Skeletal muscle satellite cell (primary cell): ENCODE results near the gene TM7SF2.

Experiments used
- H3K27me3 ChIP-seq: 2 replicates; pipeline ENCODE4 v1.7.0; 2013; ENCODE audit warnings: low read length; ENCODE audit not compliant: control insufficient read depth, insufficient read depth
- H3K36me3 ChIP-seq: 2 replicates; pipeline ENCODE4 v1.7.0; 2013; ENCODE audit warnings: mild to moderate bottlenecking, control low read depth, low read length; ENCODE audit not compliant: insufficient read depth
- H3K4me1 ChIP-seq: 2 replicates; pipeline ENCODE4 v1.7.0; 2013; ENCODE audit warnings: low read length; ENCODE audit not compliant: control insufficient read depth, insufficient read depth
- H3K4me2 ChIP-seq: 2 replicates; pipeline ENCODE4 v1.7.0; 2013; ENCODE audit warnings: mild to moderate bottlenecking, low read length
- H3K4me3 ChIP-seq: 2 replicates; pipeline ENCODE4 v1.7.0; 2013; ENCODE audit warnings: low read length
- H3K9ac ChIP-seq: 2 replicates; pipeline ENCODE4 v1.7.0; 2013; ENCODE audit warnings: mild to moderate bottlenecking, low read depth, low read length, moderate library complexity
- H3K9me3 ChIP-seq: replicated peaks from 2 replicates; pipeline ENCODE4 v1.7.0; 2013; ENCODE audit warnings: mild to moderate bottlenecking, control low read depth, low read length

Gene TM7SF2

DNA sequence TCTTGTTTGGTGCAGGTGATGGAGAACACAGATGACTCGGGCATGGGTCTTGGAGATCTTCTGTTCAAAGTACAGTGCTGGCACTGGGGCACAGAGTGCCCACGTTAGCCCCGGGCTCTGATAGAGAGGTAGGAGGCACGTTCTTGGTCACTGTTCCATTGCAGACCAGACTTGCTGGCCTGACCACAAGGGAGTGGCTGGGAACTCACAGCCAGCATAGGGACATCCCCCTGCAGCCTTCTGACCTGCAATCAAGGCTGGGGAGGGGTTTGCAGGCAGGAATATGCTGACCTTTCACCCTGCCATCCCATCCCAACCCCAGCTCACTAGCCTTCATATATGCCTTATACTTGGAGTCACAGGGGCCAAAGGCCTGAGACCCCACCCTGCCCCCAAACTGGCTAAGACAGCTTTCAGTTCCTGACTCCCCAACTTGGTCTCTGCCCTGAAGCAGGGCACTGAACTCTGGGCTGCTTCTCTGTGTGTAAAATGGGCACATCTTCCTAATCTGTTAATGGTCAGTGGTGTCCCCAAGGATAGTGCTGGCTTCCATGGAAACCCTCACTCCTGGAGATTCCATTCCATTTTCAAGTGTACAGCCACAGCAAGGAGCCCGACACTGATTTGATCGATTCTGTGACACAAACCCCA, 15.1 kb downstream of the TM7SF2 start:
- Histone ChIP-seq H3K36me3 (peaks cover 67% of the 10 kb centered on the region), H3K4me1 (peaks cover 6% of the 10 kb centered on the region), H3K9me3 (no peaks in the 10 kb centered on the region)

DNA sequence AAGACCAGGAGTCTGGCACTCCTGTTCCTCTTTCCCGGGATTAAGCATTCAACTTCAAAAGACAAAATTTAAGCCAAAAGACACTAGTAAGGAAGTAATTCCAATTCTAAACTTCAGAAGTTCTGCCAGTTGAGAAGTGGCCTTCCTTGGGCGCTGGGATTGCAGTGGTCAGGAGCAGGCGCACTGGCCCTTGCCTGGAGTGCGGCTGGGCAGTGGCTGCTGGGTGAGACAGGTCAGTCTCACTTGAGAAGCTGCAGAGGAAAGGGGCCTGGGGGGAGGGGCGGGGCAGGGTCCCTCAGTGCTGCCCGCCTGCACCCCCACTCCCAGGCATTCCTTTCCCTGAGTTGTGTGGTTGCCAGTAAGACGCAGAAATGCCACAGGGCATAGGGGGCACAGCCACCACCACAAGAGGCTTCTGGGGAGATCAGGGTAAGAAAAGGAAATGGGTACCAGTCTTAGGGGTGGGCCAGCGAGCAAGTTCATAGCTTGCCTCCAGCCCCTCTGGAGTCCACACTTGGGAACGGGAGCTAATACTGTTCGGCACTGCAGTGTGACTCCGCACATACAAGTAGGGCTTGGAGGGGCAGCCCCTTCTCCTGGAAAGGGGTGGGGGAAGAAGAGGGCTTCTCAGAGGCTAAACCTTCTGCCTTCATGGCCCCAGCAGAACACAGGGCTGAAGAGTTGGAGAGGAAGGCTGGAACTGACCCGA, 16.0 kb downstream of the TM7SF2 start:
- Histone ChIP-seq H3K9me3 (no peaks in the 10 kb centered on the region), H3K36me3 (peaks cover 76% of the 10 kb centered on the region), H3K4me1 (peaks cover 7% of the 10 kb centered on the region), H3K9ac (no peak overlapping the region), H3K4me2 (no peak overlapping the region), H3K27me3 (no peaks in the 10 kb centered on the region), H3K4me3 (no peak overlapping the region)

More for the DNA sequence above, 15.1 kb downstream of the TM7SF2 start:
- no peaks in the 10 kb centered on the region for H3K27me3 ChIP-seq
- no peak overlapping the region for H3K4me2 ChIP-seq
- H3K9ac ChIP-seq, result no peak overlapping the region
- no peak overlapping the region for H3K4me3 ChIP-seq

DNA sequence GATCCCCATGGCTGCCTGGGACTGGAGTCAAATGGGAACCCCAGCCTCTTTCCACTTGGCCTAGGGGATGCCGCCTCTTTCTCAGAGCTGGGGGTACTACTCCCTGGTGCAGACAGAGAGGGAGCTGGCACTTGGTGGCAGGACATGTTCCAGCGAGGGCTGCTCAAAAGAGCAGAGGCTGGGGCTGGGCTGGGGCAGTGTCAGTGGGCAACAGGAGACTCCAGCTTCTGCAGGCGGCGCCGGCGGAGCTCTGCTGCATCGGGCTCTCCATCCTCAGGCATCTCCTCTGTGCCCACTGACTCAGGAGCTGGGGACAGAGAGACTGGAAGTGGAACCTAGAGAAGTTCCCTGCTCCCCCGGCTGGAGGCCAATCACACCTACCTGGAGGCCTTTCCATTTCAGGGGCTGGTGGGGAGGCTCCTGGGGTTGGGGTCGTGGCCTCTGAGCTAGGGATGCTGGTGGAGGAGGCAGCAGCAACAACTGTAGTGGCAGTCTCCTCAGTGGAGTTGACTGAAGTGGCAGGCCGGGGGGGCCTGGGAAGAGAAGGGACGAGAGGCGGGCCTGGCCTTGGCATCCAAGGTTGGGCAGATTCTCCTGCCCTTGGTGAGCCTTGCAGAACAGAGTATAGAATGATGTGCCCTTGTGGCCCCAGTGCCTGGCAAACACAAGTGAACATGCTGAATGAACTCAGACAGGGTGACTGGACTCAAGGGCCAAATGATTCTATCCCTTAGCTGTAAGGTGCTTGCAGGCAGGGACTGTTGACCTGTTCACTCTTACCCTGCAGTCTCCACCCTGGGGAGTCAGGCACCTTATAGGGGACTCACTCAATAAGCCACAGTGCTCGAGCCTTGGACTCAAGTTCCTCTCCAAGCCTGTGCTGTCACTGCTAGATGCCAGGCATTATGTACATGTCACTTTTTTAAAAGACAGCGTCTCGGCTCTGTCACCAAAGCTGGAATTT, 16.8 kb downstream of the TM7SF2 start:
- peaks cover 83% of the 10 kb centered on the region for H3K36me3 ChIP-seq
- H3K4me3 ChIP-seq, result no peak overlapping the region
- no peaks in the 10 kb centered on the region for H3K9me3 ChIP-seq
- H3K27me3 ChIP-seq, result no peaks in the 10 kb centered on the region
- H3K9ac ChIP-seq, result no peak overlapping the region
- no peak overlapping the region for H3K4me2 ChIP-seq
- H3K4me1 ChIP-seq, result peaks cover 10% of the 10 kb centered on the region

DNA sequence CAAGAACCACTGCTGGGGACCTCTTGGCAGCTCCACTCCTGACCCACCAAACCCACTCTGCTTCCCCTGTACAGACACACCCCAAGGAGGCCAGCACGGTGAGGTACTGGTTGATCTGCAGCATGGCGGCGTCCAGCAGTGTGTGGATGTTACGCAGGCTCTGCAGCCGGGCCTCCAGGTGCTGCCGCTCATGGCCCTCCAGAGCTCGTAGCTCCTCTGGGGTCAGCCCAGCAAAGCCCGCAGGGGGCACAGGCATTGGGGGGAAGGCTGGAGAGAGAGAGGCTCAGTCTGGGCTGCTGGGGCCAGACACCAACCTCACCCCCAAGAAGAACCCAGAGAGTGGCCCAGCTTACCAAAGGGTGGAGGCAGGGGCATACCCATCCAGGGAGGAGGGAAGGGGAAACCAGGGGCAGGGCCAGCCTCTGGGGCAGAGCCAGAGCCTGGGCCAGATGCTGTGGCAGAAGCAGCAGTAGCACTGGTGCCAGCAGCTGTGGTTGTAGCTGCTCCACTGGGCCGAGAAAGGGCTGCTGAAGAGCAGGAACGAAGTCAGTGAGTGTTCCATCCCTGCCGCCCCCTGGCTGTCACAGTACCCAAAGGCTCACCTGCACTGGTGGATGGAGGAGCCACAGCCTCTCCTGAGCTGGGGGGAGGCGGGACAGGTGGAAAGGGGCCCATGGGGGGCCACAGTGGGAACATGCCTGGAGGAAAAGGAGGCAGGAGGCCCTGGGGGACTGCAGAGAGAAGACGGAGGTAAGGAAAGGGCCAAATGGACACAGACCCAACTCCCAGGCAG, 18.2 kb downstream of the TM7SF2 start:
- Histone ChIP-seq H3K4me2 (no peak overlapping the region), H3K9ac (no peak overlapping the region), H3K9me3 (no peaks in the 10 kb centered on the region), H3K4me3 (no peak overlapping the region), H3K27me3 (no peaks in the 10 kb centered on the region), H3K36me3 (peaks cover 79% of the 10 kb centered on the region), H3K4me1 (peaks cover 11% of the 10 kb centered on the region)

DNA sequence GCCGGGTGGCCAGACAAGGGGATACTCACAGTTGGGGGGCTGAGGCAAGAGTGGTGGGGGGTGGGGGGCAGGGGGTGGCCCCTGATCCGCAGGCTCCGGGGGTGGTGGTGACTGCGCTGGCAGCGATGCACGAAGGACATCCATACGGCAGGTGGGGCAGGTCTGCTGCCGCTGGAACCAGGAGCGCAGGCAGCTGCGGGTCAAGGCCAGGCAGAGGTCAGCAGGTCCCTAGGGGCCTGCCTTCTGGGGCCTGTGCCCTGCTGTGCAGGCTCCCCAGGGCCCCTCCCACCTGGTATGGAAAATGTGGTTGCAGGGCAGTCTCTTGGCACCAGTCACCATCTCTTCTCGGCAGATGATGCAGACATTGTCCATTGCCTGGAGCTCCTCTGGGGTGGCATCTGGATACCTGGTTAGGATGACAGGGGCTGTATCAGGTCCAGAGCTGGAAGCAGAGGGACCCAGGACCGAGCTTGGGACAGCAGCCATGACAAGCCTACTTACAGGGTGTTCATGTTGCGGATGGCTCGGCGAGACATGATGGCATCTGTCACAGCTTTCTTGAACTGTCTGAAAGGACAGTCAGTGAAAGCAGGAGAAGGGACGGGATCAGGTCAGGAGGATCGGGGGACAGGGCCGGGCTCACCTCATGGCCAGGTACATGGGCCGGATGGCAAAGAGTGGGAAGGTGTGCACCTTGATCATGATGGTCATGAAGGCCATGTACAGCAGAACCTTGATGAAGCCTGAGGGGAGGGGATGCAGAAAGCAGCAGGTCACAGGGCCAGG, 19.2 kb downstream of the TM7SF2 start:
- H3K4me1 ChIP-seq, result peaks cover 16% of the 10 kb centered on the region
- no peaks in the 10 kb centered on the region for H3K27me3 ChIP-seq
- H3K4me2 ChIP-seq, result no peak overlapping the region
- H3K36me3 ChIP-seq, result peaks cover 70% of the 10 kb centered on the region
- no peak overlapping the region for H3K4me3 ChIP-seq
- H3K9ac ChIP-seq, result no peak overlapping the region
- no peaks in the 10 kb centered on the region for H3K9me3 ChIP-seq

DNA sequence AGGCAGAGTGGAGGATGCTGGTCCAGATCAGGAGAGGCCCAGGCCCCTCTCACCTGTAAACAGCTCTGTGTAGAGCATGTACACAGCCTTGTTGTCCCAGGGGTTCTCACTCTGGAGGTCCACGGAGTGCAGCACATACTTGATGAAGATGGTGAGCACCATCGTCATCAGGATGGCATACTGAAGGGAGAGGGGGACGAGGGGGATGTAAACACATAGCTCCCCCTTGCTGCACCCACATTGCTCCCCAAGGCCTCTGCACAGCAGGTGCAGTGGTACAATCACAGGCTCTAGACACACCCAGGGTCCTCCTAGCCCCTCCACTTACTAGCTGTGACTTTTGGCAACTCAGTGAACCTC, 19.7 kb downstream of the TM7SF2 start:
- Histone ChIP-seq H3K27me3 (no peaks in the 10 kb centered on the region), H3K36me3 (peaks cover 65% of the 10 kb centered on the region), H3K9me3 (no peaks in the 10 kb centered on the region), H3K4me2 (no peak overlapping the region), H3K9ac (no peak overlapping the region), H3K4me1 (peaks cover 16% of the 10 kb centered on the region), H3K4me3 (no peak overlapping the region)

DNA sequence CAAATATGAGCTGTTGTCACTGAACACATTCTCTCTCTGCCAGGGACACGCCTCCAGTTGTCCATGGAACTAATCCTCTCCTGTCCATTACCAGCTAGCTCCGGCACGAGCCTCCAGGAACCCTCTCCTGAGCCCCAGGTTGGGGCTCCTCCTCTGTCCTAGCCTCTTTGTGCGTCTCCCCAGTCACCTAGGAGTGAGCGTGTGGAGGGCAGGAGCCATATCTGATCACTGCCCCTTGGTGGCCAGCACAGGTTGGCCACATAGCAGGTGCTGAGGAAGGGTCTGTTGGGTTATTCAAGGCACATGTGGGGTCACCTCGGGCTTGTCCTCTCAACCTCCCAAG, 20.2 kb downstream of the TM7SF2 start:
- peaks cover 16% of the 10 kb centered on the region for H3K4me1 ChIP-seq
- no peaks in the 10 kb centered on the region for H3K9me3 ChIP-seq

DNA sequence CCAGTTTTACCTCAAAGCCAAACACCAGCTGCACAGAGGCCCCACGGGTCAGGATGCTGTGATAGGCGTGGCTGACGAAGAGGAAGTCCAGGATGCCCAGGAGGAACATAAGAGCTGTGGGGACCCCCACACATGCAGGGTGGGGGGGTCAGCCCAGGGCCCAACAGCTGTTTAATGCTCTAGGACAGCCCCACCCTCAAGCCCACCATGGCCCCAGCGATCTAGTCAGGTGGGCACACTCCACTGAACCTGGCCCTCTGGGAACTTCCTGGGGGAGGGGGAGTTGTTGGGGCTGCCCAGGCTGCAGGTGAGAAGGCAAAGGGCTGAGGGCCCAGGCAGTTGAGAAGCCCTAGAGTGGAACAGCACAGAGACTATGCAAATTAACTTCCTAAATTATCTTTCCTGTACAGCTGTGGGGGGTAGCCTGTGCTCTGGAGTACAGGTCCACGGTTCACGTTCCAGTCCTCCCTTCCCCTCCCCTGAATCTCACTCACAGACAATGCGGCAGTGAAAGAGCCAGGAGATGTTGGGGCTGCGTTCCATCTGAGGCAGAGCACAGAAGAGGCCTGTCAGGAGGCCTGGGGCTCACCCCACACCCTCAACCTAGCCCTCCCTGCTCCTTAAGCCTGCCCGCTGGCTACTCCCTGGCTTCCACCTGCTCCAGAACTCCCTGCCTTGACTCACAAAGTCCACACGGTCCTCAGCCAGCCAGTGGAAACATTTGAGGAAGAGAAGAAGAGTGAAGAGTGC, 20.7 kb downstream of the TM7SF2 start:
- no peaks in the 10 kb centered on the region for H3K27me3 ChIP-seq
- peak overlapping the region; percentile 96 for H3K4me3 ChIP-seq
- peaks cover 16% of the 10 kb centered on the region for H3K4me1 ChIP-seq
- H3K4me2 ChIP-seq, result peak overlapping the region; percentile 91
- H3K9me3 ChIP-seq, result no peaks in the 10 kb centered on the region
- H3K9ac ChIP-seq, result no peak overlapping the region
- peaks cover 55% of the 10 kb centered on the region for H3K36me3 ChIP-seq

More for the DNA sequence above, 20.2 kb downstream of the TM7SF2 start:
- H3K4me2 ChIP-seq, result no peak overlapping the region
- no peak overlapping the region for H3K9ac ChIP-seq
- H3K36me3 ChIP-seq, result peaks cover 61% of the 10 kb centered on the region
- no peak overlapping the region for H3K4me3 ChIP-seq
- no peaks in the 10 kb centered on the region for H3K27me3 ChIP-seq

DNA sequence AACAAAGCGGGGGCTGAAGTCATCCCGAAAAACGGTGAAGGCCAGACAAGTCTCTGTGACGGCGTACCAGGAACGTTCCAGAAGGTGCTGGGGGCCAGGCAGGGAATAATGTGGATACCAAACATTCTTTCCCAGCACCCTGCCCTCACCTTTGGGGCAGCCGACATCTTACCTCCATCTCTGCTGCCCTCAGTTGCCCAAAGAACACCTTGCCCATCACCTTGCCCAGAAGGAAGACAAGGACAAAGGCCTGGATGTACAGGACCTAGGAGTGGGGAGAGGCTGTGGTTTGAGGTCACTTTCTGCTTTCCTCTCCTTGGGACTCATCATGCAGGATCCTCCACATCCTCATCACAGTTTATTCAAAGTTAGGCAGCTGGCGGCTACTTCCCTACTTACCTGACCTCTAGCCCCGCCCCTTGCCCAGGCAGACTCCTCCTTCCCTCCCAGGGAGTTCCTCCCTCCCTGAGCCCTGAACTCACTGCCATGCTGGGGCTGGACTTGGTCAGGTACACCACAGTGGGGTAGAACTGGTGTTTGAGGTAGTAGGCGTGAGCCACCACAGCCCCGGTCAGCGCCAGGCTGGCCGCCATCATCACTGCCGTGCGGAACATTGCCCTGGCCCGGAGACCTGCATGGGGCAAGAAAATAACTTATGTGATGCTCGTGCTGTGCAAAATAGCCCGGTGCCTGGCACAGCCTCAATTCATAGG, 21.5 kb downstream of the TM7SF2 start:
- no peaks in the 10 kb centered on the region for H3K9me3 ChIP-seq
- H3K4me2 ChIP-seq, result peak overlapping the region; percentile 91
- H3K36me3 ChIP-seq, result peaks cover 49% of the 10 kb centered on the region
- H3K27me3 ChIP-seq, result no peaks in the 10 kb centered on the region
- H3K4me3 ChIP-seq, result peak overlapping the region; percentile 96
- peaks cover 16% of the 10 kb centered on the region for H3K4me1 ChIP-seq
- peak overlapping the region; percentile 98 for H3K9ac ChIP-seq
